ENCODE measurements around the gene BICRAL.

DNA sequence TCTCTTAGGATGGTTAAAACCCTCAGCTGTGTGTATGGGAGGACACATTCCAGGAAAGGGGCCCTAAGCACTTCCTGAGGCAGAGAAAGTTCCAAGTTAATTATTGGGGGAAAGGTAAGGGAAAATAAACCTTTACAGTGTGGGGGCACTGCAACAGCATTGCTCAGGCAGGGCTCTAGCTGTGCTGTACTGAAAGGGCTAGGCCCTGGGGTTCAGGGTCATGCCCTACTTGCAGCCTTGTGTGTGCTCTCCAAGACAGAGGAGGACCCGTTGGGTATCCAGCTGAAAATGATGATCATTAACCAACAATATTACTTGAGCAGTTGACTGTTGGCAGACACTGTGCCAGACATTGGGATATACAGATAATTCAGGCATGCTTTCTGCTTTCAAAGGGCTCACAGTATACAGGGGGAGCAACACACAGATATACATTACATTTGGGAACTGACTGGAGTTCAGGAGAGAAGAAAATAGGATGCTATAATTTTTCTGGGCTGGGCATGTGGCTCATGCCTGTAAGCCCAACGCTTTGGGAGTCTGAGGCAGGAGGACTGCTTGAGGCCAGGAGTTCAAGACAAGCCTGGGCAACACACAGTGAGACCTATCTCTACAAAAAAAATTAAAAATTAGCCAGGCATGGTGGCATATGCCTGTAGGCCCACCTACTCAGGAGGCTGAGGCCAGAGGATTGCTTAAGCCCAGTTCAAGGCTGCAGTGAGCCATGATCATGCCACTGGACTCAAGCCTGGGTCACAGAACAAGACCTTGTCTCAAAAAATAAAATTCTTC is 88.5 kb downstream of the BICRAL start:
- no peak for TF ChIP-seq YY1 (IDR thresholded peaks at IDR 0.05; ENCODE audit: low read depth)
- TF ChIP-seq, protein P1, sequence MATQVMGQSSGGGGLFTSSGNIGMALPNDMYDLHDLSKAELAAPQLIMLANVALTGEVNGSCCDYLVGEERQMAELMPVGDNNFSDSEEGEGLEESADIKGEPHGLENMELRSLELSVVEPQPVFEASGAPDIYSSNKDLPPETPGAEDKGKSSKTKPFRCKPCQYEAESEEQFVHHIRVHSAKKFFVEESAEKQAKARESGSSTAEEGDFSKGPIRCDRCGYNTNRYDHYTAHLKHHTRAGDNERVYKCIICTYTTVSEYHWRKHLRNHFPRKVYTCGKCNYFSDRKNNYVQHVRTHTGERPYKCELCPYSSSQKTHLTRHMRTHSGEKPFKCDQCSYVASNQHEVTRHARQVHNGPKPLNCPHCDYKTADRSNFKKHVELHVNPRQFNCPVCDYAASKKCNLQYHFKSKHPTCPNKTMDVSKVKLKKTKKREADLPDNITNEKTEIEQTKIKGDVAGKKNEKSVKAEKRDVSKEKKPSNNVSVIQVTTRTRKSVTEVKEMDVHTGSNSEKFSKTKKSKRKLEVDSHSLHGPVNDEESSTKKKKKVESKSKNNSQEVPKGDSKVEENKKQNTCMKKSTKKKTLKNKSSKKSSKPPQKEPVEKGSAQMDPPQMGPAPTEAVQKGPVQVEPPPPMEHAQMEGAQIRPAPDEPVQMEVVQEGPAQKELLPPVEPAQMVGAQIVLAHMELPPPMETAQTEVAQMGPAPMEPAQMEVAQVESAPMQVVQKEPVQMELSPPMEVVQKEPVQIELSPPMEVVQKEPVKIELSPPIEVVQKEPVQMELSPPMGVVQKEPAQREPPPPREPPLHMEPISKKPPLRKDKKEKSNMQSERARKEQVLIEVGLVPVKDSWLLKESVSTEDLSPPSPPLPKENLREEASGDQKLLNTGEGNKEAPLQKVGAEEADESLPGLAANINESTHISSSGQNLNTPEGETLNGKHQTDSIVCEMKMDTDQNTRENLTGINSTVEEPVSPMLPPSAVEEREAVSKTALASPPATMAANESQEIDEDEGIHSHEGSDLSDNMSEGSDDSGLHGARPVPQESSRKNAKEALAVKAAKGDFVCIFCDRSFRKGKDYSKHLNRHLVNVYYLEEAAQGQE (IDR thresholded peaks at IDR 0.05; ENCODE audit: low read depth), result no peak
- TF ChIP-seq EGR1 (IDR thresholded peaks at IDR 0.05), result no peak
- TF ChIP-seq RAD21 (IDR thresholded peaks at IDR 0.05; ENCODE audit: low read depth), result no peak
- no peak for TF ChIP-seq CEBPB (IDR thresholded peaks at IDR 0.05)
